ENCODE results near the gene CERS6.
"Not testable (repeated sequence)": the region's sequence is repeated elsewhere in the genome, so short reads cannot be mapped to it uniquely, and the experiment has no call there.

Gene CERS6

GRCh38 chr2:168467729-168468128, 11.7 kb downstream of the CERS6 start:
- no peak for DNase-seq

GRCh38 chr2:168468354-168468753, 12.3 kb downstream of the CERS6 start:
- DNase-seq = no peak

GRCh38 chr2:168469281-168469988, 13.4 kb downstream of the CERS6 start:
- DNase-seq = no peak

GRCh38 chr2:168470320-168471162, 14.5 kb downstream of the CERS6 start:
- DNase-seq = no peak

- no peak for DNase-seq
Measured at GRCh38 chr2:168471163-168471475, 15.0 kb downstream of the CERS6 start.

- DNase-seq = no peak
Measured at GRCh38 chr2:168475636-168476035, 19.6 kb downstream of the CERS6 start.

GRCh38 chr2:168478206-168478605, 22.1 kb downstream of the CERS6 start:
- DNase-seq = no peak

GRCh38 chr2:168480356-168480755, 24.3 kb downstream of the CERS6 start:
- DNase-seq = no peak

- no peak for DNase-seq
Measured at GRCh38 chr2:168480825-168481585, 24.9 kb downstream of the CERS6 start.

GRCh38 chr2:168482269-168482668, 26.2 kb downstream of the CERS6 start:
- DNase-seq = peak in 1 of 51 donors; percentile 24

GRCh38 chr2:168482952-168483831, 27.1 kb downstream of the CERS6 start:
- DNase-seq = no peak

- DNase-seq = no peak
Measured at GRCh38 chr2:168486477-168486876, 30.4 kb downstream of the CERS6 start.

- DNase-seq = no peak
Measured at GRCh38 chr2:168490015-168490874, 34.2 kb downstream of the CERS6 start.

GRCh38 chr2:168490946-168491605, 35.0 kb downstream of the CERS6 start:
- no peak for DNase-seq

- not testable (repeated sequence) for DNase-seq
Measured at GRCh38 chr2:168491728-168492127, 35.7 kb downstream of the CERS6 start.

GRCh38 chr2:168493219-168493618, 37.1 kb downstream of the CERS6 start:
- DNase-seq = not testable (repeated sequence)

- no peak for DNase-seq
Measured at GRCh38 chr2:168494190-168494711, 38.2 kb downstream of the CERS6 start.

GRCh38 chr2:168495524-168495923, 39.5 kb downstream of the CERS6 start:
- DNase-seq = no peak

- no peak for DNase-seq
Measured at GRCh38 chr2:168496906-168497305, 40.8 kb downstream of the CERS6 start.

All from hypothalamus (tissue), 51 donors.